GM12878 (cell line): ENCODE data around the gene CKLF. TPM values are rescaled to one million over a fixed set of nuclear protein-coding genes. Genes with fewer than 3 reads are reported as not detected.

ENCODE experiments used
- ATAC-seq: fragments of 200-7000 bp; cut with Tn5 transposase; 3 replicates; pipeline ENCODE4 v1.9.1; 2020; ENCODE audit warnings: mild to moderate bottlenecking, moderate library complexity
- BruUV-seq: library from RNA; stranded (reverse); fragments of 400-500 nt; replicated peaks from 2 replicates; lab custom pipeline; 2021; lab: Mats Ljungman, UMichigan
- CTCF ChIA-PET: fragments of 300-600 bp; sonication (Branson Sonifier 250); formaldehyde crosslinking; extraction: SDS; loops from one replicate; lab custom pipeline; 2021; ENCODE audit warnings: inconsistent platforms; lab: Yijun Ruan, JAX
- POLR2A ChIA-PET: fragments of 350-600 bp; formaldehyde crosslinking; extraction: SDS; loops from one replicate; lab custom pipeline; 2021; ENCODE audit warnings: inconsistent platforms; lab: Charles Lee
- RAD21 ChIA-PET: fragments of 300-600 bp; sonication (Branson Sonifier 250); formaldehyde crosslinking; loops from one replicate; lab custom pipeline; 2023; ENCODE audit warnings: antibody characterized with exemption; ENCODE audit not compliant: unreplicated experiment; lab: Charles Lee
- SMC1A ChIA-PET: fragments of 300-600 bp; sonication (Branson Sonifier 250); formaldehyde crosslinking; loops from one replicate; lab custom pipeline; 2023; ENCODE audit not compliant: unreplicated experiment, uncharacterized antibody; lab: Charles Lee
- DNase-seq: peaks from one replicate; pipeline ENCODE4 v3.0.0-alpha.2; 2011; ENCODE audit warnings: low read depth, low spot score
- FAIRE-seq: peaks from 3 replicates; lab custom pipeline; 2011; peaks lifted over from hg19 to GRCh38; lab: Jason Lieb, UNC
- H2AFZ ChIP-seq: 2 replicates; pipeline ENCODE4 v1.6.0; 2011; ENCODE audit warnings: low read depth, low read length, control low read depth; ENCODE audit not compliant: control insufficient read depth
- H3K27ac ChIP-seq: 2 replicates; pipeline ENCODE4 v1.5.1; 2011; ENCODE audit warnings: control low read depth; ENCODE audit not compliant: control insufficient read depth, insufficient read depth
- H3K27me3 ChIP-seq, 2 experiments: replicated peaks in 1 of 2; 2 replicates each; pipeline versions ENCODE4 v1.6.0 to v1.6.1; 2011; ENCODE audit warnings: low read length in 1 of 2; ENCODE audit not compliant: control insufficient read depth in 2 of 2, insufficient read depth in 2 of 2
- H3K36me3 ChIP-seq, 2 experiments: 2 replicates each; pipeline ENCODE4 v1.5.1; 2011; ENCODE audit warnings: low read length in 1 of 2; ENCODE audit not compliant: control insufficient read depth in 2 of 2, insufficient read depth in 2 of 2
- H3K4me1 ChIP-seq: 2 replicates; pipeline ENCODE4 v1.6.1; 2011; ENCODE audit warnings: mild to moderate bottlenecking, low read length, moderate library complexity, mixed read lengths; ENCODE audit not compliant: control insufficient read depth, insufficient read depth
- H3K4me2 ChIP-seq: 2 replicates; pipeline ENCODE4 v1.6.0; 2011; ENCODE audit warnings: control low read depth; ENCODE audit not compliant: control insufficient read depth, insufficient read depth
- H3K4me3 ChIP-seq: fragments of 200-600 bp; sonication (generic); 2 replicates; pipeline ENCODE4 v1.5.1; 2016
- H3K79me2 ChIP-seq: 2 replicates; pipeline ENCODE4 v1.6.0; 2011; ENCODE audit warnings: low read length; ENCODE audit not compliant: control insufficient read depth, insufficient read depth
- H3K9ac ChIP-seq: 2 replicates; pipeline ENCODE4 v1.8.0; 2011; ENCODE audit warnings: low read length, control low read depth, mixed read lengths; ENCODE audit not compliant: control insufficient read depth, insufficient read depth
- H3K9me3 ChIP-seq: replicated peaks from 3 replicates; pipeline ENCODE4 v1.5.1; 2011; ENCODE audit warnings: mild to moderate bottlenecking, low read length; ENCODE audit not compliant: control insufficient read depth, insufficient read depth
- H4K20me1 ChIP-seq: 2 replicates; pipeline ENCODE4 v1.6.0; 2011; ENCODE audit not compliant: control insufficient read depth, insufficient read depth
- CHD4 ChIP-seq: fragments of 200-600 bp; sonication (generic); IDR thresholded peaks from 2 replicates; pipeline ENCODE4 v1.6.1; 2016; ENCODE audit warnings: mild to moderate bottlenecking
- CUX1 ChIP-seq: IDR thresholded peaks from 2 replicates; pipeline ENCODE4 v1.6.1; 2012; ENCODE audit warnings: improper control_type of control experiment, low read depth, low read length; ENCODE audit not compliant: insufficient replicate concordance
- EED ChIP-seq: sonication (generic); IDR thresholded peaks from 2 replicates; pipeline ENCODE4 v1.6.1; 2016; ENCODE audit warnings: antibody characterized with exemption, low read depth
- EP300 ChIP-seq, 2 experiments: fragments of 150-350 bp in 1 of 2; IDR thresholded peaks; 2 replicates each; pipeline ENCODE4 v1.6.1; 2011 to 2012; ENCODE audit warnings: low read depth in 2 of 2, low read length in 2 of 2, borderline replicate concordance in 1 of 2, improper control_type of control experiment in 1 of 2, inconsistent platforms in 1 of 2; ENCODE audit not compliant: control insufficient read depth in 1 of 2
- IKZF2 ChIP-seq, 2 experiments: fragments of 450-650 bp; IDR thresholded peaks; 2 replicates each; pipeline ENCODE4 v1.6.1; 2017; ENCODE audit warnings: mild to moderate bottlenecking in 2 of 2, moderate library complexity in 2 of 2
- IRF4 ChIP-seq: IDR thresholded peaks from 2 replicates; pipeline ENCODE4 v1.6.1; 2011; ENCODE audit warnings: low read depth, low read length
- KDM1A ChIP-seq: fragments of 200-600 bp; sonication (generic); IDR thresholded peaks from 2 replicates; pipeline ENCODE4 v1.6.1; 2016; ENCODE audit warnings: borderline replicate concordance
- MEF2A ChIP-seq: IDR thresholded peaks from 2 replicates; pipeline ENCODE4 v1.6.1; 2011; ENCODE audit warnings: low read depth, mild to moderate bottlenecking, low read length, moderate library complexity; ENCODE audit not compliant: insufficient read depth
- MEF2B ChIP-seq: fragments of 450-650 bp; IDR thresholded peaks from 2 replicates; pipeline ENCODE4 v1.6.1; 2018; ENCODE audit warnings: mild to moderate bottlenecking, moderate library complexity; ENCODE audit not compliant: partially characterized antibody, poor library complexity, severe bottlenecking
- MTA2 ChIP-seq: fragments of 450-650 bp; IDR thresholded peaks from 2 replicates; pipeline ENCODE4 v1.6.1; 2016; ENCODE audit warnings: low read depth, mild to moderate bottlenecking, moderate library complexity
- PAX5 ChIP-seq: IDR thresholded peaks from 2 replicates; pipeline ENCODE4 v1.6.1; 2011; ENCODE audit warnings: low read depth, low read length, borderline replicate concordance
- TCF12 ChIP-seq: IDR thresholded peaks from 2 replicates; pipeline ENCODE4 v1.6.1; 2011; ENCODE audit warnings: low read depth, mild to moderate bottlenecking, low read length
- WGBS: methylation state at CpG from one replicate; pipeline ENCODE4 v1.1.6; 2016; ENCODE audit warnings: low lambda C conversion rate; ENCODE audit not compliant: insufficient replicate concordance, insufficient coverage; ENCODE audit errors: missing lambda C conversion rate; 5-methylcytosine and 5-hydroxymethylcytosine counted together
- in situ Hi-C: fragments of 300-500 bp; cut with MboI; formaldehyde crosslinking; loops from 9 replicates; pipeline ENCODE4 v1.14.3; 2018; ENCODE audit warnings: mixed read lengths
- intact Hi-C: fragments of 100-400 bp; cut with micrococcal nuclease; formaldehyde crosslinking; loops from one replicate; pipeline ENCODE4 v1.14.2; 2022; ENCODE audit not compliant: unreplicated experiment
- polyA plus RNA-seq, 11 experiments: library from polyadenylated mRNA; depleted of rRNA in 4 of 11; unstranded in 6 of 11; stranded (reverse) in 5 of 11; fragments of >200 nt; fragmentation: Nextera tagmentation in 4 of 11; fragmentation: Illumina TruSeq in 1 of 11; extraction: Ambion mirVana in 4 of 11; extraction: Trizol in 1 of 11; gene quantifications; 1 replicate in 1 of 11; 2 replicates in 10 of 11; pipeline versions ENCODE4 v1.2.1 to v1.2.3, GENCODE V29; 2011 to 2016; ENCODE audit warnings: inconsistent platforms in 2 of 11, missing spikeins in 2 of 11, low read depth in 1 of 11
- total RNA-seq, 4 experiments: library from RNA; depleted of rRNA in 3 of 4; stranded (reverse); fragments of >200 nt in 3 of 4; fragmentation: Illumina TruSeq in 1 of 4; extraction: Trizol in 1 of 4; gene quantifications; 2 replicates each; pipeline versions ENCODE4 v1.2.1 to v1.2.3, GENCODE V29; 2013 to 2021
- TF ChIP-seq, protein P1 (sequence below): fragments of 150-350 bp; IDR thresholded peaks from 2 replicates; pipeline ENCODE4 v1.6.1; 2014; ENCODE audit warnings: mild to moderate bottlenecking, low read depth, low read length

Gene CKLF
- total and polyA plus RNA-seq, 10 of the 15 experiments (the other 5 are each of a cell fraction or from before 2014, with no cell fraction given) = 40.8 to 193 (median 109) TPM

DNA sequence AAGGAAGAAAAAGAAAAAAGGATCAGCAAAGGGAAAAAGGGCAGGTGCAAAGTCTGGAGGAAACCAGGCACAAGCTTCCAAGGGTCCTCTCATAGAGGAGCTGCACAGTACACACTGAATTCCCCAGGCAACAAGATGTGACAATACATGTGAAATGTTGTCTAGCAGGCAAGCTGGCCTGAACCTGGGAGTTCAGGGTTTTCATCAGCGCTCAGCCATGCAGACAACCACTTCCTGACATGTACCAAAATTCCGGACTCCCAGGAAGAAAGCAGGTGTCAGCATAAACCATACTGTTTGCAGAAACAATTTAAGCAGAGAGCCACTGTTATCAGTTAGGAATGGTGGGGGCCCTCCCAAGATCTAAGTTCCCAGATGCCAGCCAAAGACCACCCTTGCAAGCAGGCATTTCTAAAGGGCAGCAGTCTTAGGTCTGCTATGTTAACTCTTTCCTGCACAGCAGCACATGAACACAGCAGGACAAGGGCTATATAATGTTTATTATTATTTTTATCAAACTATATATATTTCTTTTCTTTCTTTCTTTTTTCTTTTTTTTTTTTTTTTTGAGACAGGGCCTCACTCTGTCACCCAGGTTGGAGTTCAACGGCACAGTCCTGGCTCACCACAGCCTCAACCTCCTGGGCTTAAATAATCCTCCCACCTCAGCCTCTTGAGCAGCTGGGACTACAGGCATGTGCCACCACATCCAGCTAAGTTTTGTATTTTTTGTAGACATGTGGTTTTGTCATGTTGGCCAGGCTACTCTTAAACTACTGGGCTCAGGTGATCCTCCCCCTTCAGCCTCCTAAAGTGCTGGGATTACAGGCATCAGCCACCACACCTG is 12.5 kb upstream of the CKLF start:
- Histone ChIP-seq H4K20me1 (no peaks in the 10 kb centered on the region), H3K4me1 (peaks cover 9% of the 10 kb centered on the region), H3K79me2 (no peaks in the 10 kb centered on the region), H3K4me3 (no peak overlapping the region), H3K36me3 (no peaks in the 10 kb centered on the region), H2AFZ (no peak overlapping the region), H3K27me3 (peaks cover 0 to 3% of the 10 kb centered on the region in 2 experiments; a peak in 2 of 4 replicates), H3K4me2 (peak overlapping the region; percentile 52), H3K27ac (no peak overlapping the region), H3K9ac (no peak overlapping the region), H3K9me3 (no peaks in the 10 kb centered on the region)
- FAIRE-seq (peak; percentile 54), ATAC-seq (peak; percentile 84), DNase-seq (no peak)
- SMC1A ChIA-PET = interaction anchor here (0.9 to 5.3 kb wide), 8 partner anchors 8 to 31 kb away, joined by 3 to 19 read pairs (median 4); partner anchors contain the start of gene CKLF
- CTCF ChIA-PET = interaction anchor here (0.7 to 3.6 kb wide), 7 partner anchors 8 to 477 kb away, joined by 3 to 11 read pairs (median 3); partner anchors contain the start of gene CKLF
- intact Hi-C loops (loop anchor here (2.0 kb wide), 1 partner anchor 15 kb away; no protein-coding TSS in a partner anchor), in situ Hi-C loops (loop anchor here (25.0 kb wide), 1 partner anchor 497 kb away; the partner anchor contains the start of gene CBFB)
- BruUV-seq = no TSS peak
- RAD21 ChIA-PET = interaction anchor here (1.5 to 1.6 kb wide), 4 partner anchors 15 to 23 kb away, joined by 4 to 6 read pairs (median 4); no protein-coding TSS in a partner anchor
- 33% methylated on average over 3 of the region's 3 CpGs for WGBS
- POLR2A ChIA-PET = interaction anchor here (0.6 to 1.9 kb wide), 8 partner anchors 9 to 153 kb away, joined by 3 to 10 read pairs (median 5); partner anchors contain the start of gene CKLF
- TF ChIP-seq IRF4 (0 out of 2 replicates have a peak, but pooled peaks have one; percentile 18), EP300 (IDR thresholded peaks at IDR 0.05; ENCODE audit: borderline replicate concordance in 1 of 2, control insufficient read depth in 1 of 2, low read depth in 2 of 2, low read length in 2 of 2) (peak; percentile 24 to 45; a peak in 1 of 4 replicates), EED (peak; percentile 93), KDM1A (no peak), CUX1 (no peak), TCF12 (0 out of 2 replicates have a peak, but pooled peaks have one; percentile 13), IKZF2 (IDR thresholded peaks at IDR 0.05) (peak; percentile 79 to 88), MEF2B (peak; percentile 27), MEF2A (no peak), PAX5 (peak; percentile 80), CHD4 (no peak), MTA2 (0 out of 2 replicates have a peak, but pooled peaks have one; percentile 28)
- TF ChIP-seq, protein P1, sequence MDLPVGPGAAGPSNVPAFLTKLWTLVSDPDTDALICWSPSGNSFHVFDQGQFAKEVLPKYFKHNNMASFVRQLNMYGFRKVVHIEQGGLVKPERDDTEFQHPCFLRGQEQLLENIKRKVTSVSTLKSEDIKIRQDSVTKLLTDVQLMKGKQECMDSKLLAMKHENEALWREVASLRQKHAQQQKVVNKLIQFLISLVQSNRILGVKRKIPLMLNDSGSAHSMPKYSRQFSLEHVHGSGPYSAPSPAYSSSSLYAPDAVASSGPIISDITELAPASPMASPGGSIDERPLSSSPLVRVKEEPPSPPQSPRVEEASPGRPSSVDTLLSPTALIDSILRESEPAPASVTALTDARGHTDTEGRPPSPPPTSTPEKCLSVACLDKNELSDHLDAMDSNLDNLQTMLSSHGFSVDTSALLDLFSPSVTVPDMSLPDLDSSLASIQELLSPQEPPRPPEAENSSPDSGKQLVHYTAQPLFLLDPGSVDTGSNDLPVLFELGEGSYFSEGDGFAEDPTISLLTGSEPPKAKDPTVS = no peak
